ENCODE results near the gene INPP4B.

INPP4B gene

DNA sequence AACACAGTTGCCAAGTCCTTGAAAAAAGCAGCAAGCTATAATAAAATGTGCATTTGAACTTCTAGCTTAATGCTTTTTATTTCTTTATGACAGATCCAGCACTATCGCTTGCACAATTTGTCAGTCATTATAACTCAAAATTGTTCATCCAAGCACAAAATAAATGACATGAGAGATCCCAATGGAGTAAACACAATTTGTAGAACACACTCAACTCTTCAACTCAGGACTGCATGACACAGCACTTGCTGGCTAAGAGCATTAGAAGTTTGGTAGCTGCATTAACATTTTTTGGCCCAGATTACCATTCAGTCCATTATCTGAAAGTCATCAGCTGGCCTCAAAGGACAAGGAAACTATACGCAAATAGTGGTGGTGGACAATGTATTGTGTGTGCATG is 530.1 kb downstream of the INPP4B start:
- TF ChIP-seq, protein P1, sequence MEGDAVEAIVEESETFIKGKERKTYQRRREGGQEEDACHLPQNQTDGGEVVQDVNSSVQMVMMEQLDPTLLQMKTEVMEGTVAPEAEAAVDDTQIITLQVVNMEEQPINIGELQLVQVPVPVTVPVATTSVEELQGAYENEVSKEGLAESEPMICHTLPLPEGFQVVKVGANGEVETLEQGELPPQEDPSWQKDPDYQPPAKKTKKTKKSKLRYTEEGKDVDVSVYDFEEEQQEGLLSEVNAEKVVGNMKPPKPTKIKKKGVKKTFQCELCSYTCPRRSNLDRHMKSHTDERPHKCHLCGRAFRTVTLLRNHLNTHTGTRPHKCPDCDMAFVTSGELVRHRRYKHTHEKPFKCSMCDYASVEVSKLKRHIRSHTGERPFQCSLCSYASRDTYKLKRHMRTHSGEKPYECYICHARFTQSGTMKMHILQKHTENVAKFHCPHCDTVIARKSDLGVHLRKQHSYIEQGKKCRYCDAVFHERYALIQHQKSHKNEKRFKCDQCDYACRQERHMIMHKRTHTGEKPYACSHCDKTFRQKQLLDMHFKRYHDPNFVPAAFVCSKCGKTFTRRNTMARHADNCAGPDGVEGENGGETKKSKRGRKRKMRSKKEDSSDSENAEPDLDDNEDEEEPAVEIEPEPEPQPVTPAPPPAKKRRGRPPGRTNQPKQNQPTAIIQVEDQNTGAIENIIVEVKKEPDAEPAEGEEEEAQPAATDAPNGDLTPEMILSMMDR (IDR thresholded peaks at IDR 0.05; ENCODE audit: borderline replicate concordance, insufficient read depth, low read depth, low read length) = no peak
- H3K4me3 ChIP-seq (ENCODE audit: low read depth, low read length) = no peak overlapping the region

DNA sequence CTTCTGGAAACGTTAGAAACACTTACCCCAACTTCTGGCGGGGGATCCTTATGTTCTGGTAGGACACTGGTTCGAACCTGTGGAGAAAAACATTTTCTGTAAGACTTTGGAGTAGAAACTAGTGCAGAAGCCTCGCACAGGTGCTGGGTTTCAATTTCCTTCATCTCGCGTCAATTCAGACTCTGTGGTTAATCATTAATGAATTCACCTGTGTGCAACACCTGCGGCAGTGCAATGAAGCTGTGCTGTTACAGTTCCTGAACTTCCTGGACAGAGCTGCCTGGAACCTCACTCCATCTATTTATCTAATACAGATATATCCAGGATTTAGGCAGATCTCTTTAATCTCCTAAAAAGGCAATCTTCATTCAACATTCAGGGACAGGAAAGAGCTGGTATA is 531.4 kb downstream of the INPP4B start:
- H3K4me3 ChIP-seq (ENCODE audit: low read depth, low read length) = no peak overlapping the region
- TF ChIP-seq, protein P1 (IDR thresholded peaks at IDR 0.05; ENCODE audit: borderline replicate concordance, insufficient read depth, low read depth, low read length) = no peak

DNA sequence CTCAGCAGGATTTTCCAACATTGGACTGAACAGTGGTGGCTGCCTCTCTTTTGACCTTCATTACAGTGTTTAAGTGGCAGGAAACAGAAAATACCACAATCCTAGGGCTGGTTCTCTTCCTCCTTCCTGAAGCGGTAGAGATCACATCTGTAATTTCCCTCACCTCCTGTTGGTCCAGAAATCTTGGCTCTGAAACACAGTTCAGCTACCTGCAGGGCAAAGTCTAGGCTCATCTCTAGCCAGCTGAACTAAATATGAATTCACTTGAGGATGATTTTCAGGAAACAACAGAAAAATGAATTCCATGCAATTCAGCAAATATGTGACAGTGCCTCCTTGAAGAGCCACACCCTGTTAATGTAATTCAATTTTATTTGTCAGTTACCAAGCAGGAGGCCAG is 531.9 kb downstream of the INPP4B start:
- TF ChIP-seq, protein P1 (IDR thresholded peaks at IDR 0.05; ENCODE audit: borderline replicate concordance, insufficient read depth, low read depth, low read length) = no peak
- no peak overlapping the region for H3K4me3 ChIP-seq (ENCODE audit: low read depth, low read length)

DNA sequence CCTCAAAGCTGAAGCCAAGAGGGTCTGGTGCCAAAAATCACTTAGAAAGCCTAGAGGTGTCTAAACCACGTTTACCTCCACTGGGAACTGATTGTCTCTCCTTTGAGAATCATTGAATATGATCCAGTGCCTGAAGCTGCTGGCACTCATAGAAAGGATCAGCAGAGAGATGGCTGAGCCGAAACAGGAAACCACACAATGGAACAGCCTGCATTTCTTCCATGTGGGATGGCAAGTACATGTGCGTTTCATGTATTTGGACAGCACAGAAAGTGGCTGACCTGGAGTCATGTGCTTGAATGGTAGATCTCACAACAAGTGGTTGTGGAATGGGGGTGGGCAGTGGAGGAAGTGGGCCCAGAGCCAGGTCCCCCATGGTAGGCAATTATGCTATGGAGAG is 533.7 kb downstream of the INPP4B start:
- no peak overlapping the region for H3K4me3 ChIP-seq (ENCODE audit: low read depth, low read length)
- TF ChIP-seq, protein P1 (IDR thresholded peaks at IDR 0.05; ENCODE audit: borderline replicate concordance, insufficient read depth, low read depth, low read length) = no peak

DNA sequence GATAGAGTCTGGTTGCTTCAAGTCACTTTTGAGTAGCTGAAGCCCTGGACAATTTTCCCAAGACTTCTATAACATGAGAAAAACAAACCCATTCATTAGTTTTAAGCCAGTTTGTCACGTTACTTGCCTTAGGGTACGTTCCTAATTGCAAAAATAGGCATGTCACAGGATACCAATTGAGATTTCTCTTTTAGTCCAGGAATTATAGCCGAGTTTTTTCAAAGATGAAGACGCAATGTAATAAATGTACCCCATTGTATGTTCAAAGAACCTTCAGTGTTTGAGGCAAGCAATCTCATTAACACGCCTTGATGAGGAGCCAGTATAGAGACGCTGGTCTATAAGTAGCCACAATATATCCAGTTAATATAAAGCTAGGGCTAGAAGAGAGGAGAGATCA is 534.2 kb downstream of the INPP4B start:
- H3K4me3 ChIP-seq (ENCODE audit: low read depth, low read length) = no peak overlapping the region
- TF ChIP-seq, protein P1 (IDR thresholded peaks at IDR 0.05; ENCODE audit: borderline replicate concordance, insufficient read depth, low read depth, low read length) = no peak

DNA sequence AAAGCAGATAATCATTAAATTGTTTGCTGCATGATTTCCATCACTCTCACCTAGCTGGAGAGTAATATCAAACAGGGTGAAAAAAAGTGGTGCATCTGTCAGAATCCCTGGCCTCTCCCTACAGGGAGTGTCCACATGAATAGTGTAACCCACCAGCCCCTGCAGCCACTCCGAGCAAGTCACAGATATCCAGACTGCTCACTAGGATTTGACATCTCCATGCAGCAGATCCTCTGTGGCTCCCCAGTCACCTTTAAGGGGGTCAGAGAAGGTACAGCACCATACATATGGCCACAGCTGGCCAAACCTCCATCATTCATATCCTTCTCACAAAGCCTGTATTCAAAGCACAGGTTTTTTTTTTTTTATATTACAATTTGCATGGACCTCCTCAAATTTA is 536.3 kb downstream of the INPP4B start:
- no peak overlapping the region for H3K4me3 ChIP-seq (ENCODE audit: low read depth, low read length)
- TF ChIP-seq, protein P1 (IDR thresholded peaks at IDR 0.05; ENCODE audit: borderline replicate concordance, insufficient read depth, low read depth, low read length) = no peak

DNA sequence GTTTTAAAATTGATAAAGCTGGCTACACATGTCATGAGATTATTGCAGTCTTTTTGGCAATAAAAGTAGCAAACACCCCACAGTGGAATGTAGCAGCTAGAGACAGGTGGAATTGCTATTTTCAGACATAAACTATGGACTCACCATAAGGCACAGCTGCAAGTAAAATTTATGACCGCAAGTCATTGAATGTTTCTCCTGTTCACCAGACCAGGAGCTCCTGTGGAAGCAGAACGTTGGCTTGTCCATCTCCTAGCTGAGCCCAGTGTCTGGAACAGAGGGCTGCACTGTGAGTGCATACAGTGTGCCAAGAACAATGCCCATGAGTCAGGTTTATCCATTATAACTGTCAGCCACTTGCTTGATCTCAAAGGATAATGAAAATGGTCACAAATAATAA is 538.2 kb downstream of the INPP4B start:
- TF ChIP-seq, protein P1 (IDR thresholded peaks at IDR 0.05; ENCODE audit: borderline replicate concordance, insufficient read depth, low read depth, low read length) = no peak
- H3K4me3 ChIP-seq (ENCODE audit: low read depth, low read length) = no peak overlapping the region

Measured in GM12875 (cell line).